Endometrial microvascular endothelial cells (primary cell): ENCODE measurements around the gene FTH1. TPM values are rescaled to one million over a fixed set of nuclear protein-coding genes. Genes with fewer than 3 reads are reported as not detected.

Source experiments
- in situ Hi-C: cut with HindIII; loops from 2 replicates; pipeline ENCODE4 v1.10.0; 2017; ENCODE audit warnings: low sequenced_read_pairs, low pct_unique_long_range_greater_than_20kb; ENCODE audit errors: inconsistent ontology term
- total RNA-seq: library from RNA; depleted of rRNA; stranded (reverse); fragments of >200 nt; gene quantifications from one replicate; pipeline ENCODE4 v1.2.3, GENCODE V29; 2015; ENCODE audit errors: inconsistent ontology term

Gene FTH1
- total RNA-seq, 1 donor from 2014 or later, result 774 TPM

- in situ Hi-C loops, result no loop called here
Observed at GRCh38 chr11:61923166-61924063, 44.0 kb downstream of the FTH1 start.

GRCh38 chr11:61922539-61922938 lies 44.9 kb downstream of the FTH1 start:
- in situ Hi-C loops, result no loop called here

- in situ Hi-C loops, result no loop called here
Observed at GRCh38 chr11:61921446-61921845, 46.0 kb downstream of the FTH1 start.

GRCh38 chr11:61919705-61920631 lies 47.5 kb downstream of the FTH1 start:
- in situ Hi-C loops, result no loop called here

GRCh38 chr11:61918938-61919704 lies 48.3 kb downstream of the FTH1 start:
- in situ Hi-C loops, result no loop called here

- in situ Hi-C loops, result no loop called here
Observed at GRCh38 chr11:61918251-61918937, 49.0 kb downstream of the FTH1 start.

- in situ Hi-C loops, result no loop called here
Observed at GRCh38 chr11:61917334-61918109, 49.9 kb downstream of the FTH1 start, which contains the start of gene RAB3IL1. Gene RAB3IL1 (minus strand): TSS chr11:61917566. CDS start chr11:61917367, 199 bp downstream.

- in situ Hi-C loops, result no loop called here
Observed at GRCh38 chr11:61916737-61917333, 50.6 kb downstream of the FTH1 start.

GRCh38 chr11:61914471-61915171 lies 52.8 kb downstream of the FTH1 start:
- in situ Hi-C loops, result no loop called here

Other genes starting within 250 kb of the FTH1 start
- gene MYRF, start 215.0 kb downstream of the FTH1 start, total RNA-seq, result 13.7 TPM
- 59.3 TPM for gene TMEM258, start 175.0 kb downstream of the FTH1 start, total RNA-seq
- gene FEN1, start 174.7 kb downstream of the FTH1 start, total RNA-seq, result 69.3 TPM
- gene FADS1, start 150.6 kb downstream of the FTH1 start, total RNA-seq, result 40.0 TPM
- 121 TPM for gene FADS2, start 139.3 kb downstream of the FTH1 start, total RNA-seq
- gene FADS3, start 76.1 kb downstream of the FTH1 start, total RNA-seq, result 307 TPM
- 2.5 TPM for gene RAB3IL1, start 50.1 kb downstream of the FTH1 start, total RNA-seq
- under 0.01 TPM for gene BEST1, start 17.3 kb downstream of the FTH1 start, total RNA-seq
- 50.7 TPM for gene INCENP, start 156.4 kb upstream of the FTH1 start, total RNA-seq
- not detected for gene SCGB1D1, start 222.6 kb upstream of the FTH1 start, total RNA-seq
- gene SCGB2A1, start 241.0 kb upstream of the FTH1 start, total RNA-seq, result not detected